GM04503 (cell line): ENCODE data around the gene TMEM141.
"Not testable (repeated sequence)": the region's sequence is repeated elsewhere in the genome, so short reads cannot be mapped to it uniquely, and the experiment has no call there.

ENCODE experiments used
- DNase-seq: peaks from one replicate; pipeline ENCODE4 v3.0.0-alpha.2; 2012; ENCODE audit warnings: low read depth

The TMEM141 gene

DNA sequence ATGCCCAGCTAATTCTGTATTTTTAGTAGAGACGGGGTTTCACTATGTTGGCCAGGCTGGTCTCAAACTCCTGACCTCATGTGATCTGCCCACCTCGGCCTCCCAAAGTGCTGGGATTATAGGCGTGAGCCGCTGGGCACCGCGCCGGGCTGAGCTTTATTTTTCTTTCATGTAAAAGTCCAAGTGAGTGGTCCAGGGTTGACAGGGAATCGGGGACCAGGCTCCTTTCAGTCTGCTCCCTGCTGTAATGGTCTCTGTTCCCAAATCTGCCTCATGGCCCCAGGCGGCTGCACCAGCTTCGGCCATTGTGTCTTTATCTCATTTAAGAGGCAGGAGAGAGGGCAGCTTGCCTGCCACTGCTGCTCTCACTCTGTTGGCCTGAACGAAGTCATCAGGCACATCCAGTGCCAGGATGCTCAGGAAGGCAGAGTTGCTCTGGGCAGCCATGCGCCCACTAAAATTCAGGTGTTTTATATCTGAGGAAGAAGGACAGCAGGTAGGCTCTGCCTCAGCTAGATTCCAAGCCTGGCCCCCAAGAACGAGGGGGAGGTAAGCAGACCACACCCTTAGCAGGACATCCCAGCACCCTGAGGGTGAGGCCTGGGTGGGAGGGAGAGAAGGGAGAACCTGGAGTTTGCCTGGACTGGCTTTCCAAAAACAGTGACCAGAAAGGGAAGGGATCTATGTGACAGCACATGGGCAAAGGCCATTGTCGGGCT lies 3.3 kb downstream of the TMEM141 start:
- DNase-seq: no peak

DNA sequence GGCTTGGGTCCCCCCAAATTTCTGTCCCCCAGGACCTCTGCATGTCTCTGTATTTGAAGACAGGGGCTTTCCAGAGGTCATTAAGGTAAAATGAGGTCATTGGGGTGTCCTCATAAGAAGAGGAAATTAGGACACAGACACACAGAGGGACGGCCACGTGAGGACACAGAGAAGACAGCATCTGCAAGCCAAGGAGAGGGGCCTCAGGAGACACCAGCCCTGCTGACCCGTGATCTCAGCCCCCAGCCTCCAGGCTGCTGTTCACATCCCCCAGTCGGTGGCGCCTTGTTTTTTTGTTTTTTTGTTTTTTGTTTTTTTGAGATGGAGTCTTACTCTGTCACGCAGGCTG lies 3.8 kb downstream of the TMEM141 start:
- DNase-seq: no peak

DNA sequence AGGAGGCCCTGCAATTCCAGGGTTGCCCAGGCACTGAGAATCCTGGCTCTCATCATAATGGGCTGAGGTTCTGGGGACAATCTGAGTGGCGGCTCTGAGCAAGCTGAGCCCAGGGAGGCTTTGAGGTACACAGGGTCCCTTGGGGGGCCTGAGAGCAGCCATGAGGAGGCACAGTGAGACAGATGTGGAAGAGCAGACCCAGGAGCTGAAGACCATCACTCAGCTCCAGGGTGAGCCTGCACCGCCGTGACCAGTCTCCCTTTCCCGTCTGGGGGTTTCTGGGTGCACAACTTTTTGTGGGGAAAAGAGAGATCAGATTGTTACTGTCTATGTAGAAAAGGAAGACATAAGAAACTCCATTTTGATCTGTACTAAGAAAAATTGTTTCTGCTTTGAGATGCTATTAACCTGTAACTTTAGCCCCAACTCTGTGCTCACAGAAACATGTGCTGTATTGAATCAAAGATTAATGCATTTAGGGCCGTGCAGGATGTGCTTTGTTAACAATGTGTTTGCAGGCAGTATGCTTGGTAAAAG lies 5.2 kb downstream of the TMEM141 start, which contains the start of gene CCDC183:
Gene CCDC183 (plus strand): TSS at position 101 of the 537 bp plus-strand sequence. CDS start 60 bp downstream, at position 161.
- no peak for DNase-seq

DNA sequence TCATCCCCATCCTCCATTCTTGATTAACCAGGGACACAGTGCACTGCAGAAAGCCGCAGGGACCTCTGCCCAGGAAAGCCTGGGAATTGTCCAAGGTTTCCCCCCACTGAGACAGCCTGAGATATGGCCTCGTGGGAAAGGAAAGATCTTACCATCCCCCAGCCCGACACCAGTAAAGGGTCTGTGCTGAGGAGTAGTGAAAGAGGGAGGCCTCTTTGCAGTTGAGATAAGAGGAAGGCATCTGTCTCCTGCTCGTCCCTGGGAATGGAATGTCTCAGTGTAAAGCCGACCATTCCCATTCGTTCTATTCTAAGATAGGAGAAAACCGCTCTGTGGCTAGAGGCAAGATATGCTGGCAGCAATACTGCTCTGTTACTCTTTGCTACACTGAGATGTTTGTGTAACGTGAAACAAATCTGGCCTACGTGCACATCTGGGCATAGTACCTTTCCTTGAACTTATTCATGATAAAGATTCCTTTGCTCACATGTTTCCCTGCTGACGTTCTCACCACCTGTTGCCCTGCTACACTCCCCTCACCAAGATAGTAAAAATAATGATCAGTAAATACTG lies 5.7 kb downstream of the TMEM141 start:
- DNase-seq: not testable (repeated sequence)

DNA sequence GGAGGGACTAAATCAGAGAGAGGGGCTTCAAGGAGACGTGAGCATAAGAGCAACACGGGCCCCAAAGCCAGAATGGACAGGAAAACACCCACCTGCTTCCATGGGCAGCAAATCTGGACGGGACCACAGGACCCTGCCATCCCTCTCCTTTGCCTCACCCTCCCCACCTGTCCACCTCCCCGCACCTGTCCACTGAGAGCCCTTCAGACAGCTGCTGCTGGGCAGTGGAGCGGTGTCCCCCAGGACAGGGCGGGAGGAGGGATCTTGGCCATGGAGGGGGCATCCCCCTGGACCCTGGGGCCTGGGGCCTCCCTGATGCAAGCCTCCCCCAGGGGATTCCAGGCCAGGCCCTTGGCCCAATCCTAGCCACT lies 7.5 kb downstream of the TMEM141 start:
- no peak for DNase-seq

DNA sequence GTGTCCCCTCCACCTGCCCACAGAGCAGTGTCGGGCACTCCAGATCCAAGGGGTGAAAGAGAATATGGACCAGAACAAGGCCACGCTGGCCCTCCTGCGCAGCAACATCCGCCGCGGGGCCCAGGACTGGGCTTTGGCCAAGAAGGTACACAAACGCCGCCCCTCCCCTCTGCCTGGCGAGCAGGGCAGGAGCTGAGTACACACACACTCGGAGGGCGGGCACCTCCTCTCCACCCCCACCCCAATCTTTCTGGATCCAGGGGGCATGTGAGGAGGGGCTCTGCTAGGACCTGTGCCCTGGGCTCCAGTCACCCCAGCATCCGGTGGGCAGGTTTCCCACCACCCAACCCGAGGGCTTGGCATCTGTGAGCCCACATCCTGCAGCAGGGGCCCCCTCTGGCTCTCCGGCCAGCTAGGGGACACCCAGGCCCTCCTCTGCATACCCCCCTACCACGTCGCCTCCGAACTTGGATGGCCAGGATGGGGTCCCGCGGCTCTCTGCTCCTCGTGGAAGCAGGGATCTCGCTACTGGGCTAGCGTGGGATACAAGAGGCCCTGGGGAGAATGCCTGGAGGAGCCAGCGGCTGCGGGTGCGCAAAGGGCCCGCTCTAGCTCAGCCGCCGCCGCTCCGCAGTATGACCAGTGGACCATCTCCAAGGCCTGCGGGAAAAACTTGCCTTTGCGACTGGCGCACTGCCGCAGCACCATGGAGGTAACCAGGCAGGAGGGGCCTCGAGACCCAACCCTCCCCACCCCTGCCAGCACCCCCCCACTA lies 8.1 kb downstream of the TMEM141 start:
- no peak for DNase-seq

DNA sequence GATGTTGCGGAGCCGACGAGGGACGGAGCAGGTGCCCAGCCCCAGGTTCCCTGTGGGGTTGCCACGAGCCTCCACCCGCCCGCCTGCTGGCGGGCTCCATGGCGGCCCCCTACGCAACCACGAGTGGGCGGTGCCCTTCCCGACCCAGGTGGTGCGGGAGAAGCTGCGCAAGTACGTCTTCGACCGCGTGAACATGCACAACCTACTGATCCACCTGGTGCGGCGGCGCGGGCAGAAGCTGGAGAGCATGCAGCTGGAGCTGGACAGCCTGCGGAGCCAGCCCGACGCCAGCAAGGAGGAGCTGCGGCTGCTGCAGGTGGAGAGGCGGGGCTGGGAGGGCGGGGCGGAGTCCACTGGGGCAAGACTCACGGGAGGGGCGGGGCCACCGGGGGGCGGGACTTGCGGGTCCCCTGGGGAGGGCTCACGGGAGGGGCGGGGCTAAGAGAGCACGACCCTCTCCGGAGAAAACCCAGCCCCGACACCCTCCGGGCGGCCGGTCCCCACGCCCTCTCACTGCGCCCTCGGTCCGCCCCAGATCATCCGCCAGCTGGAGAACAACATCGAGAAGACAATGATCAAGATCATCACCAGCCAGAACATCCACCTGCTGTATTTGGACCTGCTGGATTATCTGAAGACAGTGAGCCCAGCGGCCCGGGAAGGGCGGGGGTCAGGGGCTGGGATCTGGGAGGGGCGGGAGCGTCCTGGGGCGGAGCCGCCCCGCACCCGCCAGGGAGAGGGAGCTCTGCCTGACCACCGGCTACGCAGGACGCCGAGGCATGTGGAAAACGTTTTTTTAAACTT lies 8.9 kb downstream of the TMEM141 start:
- DNase-seq: no peak

DNA sequence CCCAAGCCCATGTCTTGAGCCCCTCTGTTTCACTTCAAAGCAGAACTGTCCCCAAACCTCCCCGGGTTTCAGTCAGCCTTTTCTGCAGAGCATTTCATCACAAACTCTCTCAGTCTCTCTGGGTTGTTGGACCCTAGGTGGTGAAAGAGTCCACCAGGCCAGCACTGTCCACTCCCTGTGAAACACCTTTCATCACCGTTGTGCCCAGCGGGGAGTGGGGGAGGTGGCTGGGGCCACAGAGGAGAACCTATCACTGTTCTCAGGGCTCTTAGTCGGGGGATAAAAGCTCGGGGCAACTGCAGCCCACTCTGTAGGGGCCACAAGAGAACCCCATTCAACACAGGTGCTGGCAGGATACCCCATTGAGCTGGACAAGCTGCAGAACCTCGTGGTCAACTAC lies 11.2 kb downstream of the TMEM141 start:
- DNase-seq: no peak

DNA sequence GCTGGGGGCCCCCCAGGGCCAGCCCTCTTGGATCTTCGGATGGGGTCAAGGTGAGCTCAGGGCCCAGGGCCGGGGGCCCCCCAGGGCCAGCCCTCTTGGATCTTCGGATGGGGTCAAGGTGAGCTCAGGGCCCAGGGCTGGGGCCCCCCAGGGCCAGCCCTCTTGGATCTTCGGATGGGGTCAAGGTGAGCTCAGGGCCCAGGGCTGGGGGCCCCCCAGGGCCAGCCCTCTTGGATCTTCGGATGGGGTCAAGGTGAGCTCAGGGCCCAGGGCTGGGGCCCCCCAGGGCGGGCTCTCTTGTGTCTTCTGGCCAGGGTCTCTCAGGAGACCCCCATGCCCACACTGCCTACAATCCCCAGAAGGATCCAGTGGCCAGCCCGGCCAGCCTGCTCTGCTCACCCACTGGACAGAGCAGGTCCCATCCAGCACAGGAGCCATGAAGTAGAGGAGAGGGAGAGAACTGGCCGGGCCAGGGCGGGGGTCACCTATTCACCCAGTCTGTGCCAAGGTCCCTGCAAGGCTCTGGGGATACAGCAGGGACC lies 11.9 kb downstream of the TMEM141 start:
- DNase-seq: not testable (repeated sequence)

DNA sequence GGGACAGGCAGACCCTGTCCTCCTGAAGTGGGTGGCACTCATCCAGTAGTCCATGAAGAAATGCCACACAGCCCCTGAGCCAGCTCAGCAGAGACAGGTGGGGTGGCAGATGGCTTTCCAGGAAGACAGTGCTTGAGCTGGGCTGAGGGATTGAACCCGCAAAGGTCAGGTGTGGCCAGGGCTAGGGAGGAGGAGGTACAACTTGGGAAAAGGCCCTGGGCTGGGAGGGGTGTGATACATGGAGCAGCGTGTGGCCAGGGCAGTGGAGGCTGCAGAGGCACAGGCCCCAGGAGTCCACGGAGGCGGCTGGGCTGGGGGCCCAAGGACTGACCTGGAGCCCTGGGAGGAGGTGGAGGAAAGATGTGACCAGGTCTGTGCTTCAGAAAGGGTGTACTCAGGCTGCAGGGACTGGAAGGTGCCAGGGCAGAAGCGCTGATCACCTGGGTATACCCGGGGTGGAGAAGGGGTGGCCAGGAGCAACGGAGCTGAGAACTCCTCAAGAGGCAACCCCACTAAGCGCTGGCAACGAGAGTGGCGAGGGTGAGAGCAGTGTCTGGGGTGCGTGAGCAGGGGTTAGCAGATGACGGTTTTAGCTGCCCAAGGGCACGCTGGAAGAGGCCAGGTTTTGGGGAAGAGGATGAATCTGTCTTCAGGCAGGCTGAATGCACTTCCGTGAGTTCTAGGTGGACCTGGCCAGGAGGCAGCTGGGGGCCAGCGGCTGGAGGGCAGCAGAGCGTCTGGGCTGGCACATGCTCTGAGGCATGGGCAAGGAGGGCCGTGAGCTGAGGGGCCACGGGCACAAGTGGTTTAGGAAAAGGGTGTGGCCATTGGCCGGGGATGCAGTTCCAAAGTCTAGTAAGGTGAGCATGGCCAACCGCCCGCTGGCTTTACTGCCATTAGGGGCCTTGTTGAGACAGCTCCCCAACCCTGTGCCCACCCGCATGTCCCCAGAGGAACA lies 12.7 kb downstream of the TMEM141 start:
- no peak for DNase-seq

DNA sequence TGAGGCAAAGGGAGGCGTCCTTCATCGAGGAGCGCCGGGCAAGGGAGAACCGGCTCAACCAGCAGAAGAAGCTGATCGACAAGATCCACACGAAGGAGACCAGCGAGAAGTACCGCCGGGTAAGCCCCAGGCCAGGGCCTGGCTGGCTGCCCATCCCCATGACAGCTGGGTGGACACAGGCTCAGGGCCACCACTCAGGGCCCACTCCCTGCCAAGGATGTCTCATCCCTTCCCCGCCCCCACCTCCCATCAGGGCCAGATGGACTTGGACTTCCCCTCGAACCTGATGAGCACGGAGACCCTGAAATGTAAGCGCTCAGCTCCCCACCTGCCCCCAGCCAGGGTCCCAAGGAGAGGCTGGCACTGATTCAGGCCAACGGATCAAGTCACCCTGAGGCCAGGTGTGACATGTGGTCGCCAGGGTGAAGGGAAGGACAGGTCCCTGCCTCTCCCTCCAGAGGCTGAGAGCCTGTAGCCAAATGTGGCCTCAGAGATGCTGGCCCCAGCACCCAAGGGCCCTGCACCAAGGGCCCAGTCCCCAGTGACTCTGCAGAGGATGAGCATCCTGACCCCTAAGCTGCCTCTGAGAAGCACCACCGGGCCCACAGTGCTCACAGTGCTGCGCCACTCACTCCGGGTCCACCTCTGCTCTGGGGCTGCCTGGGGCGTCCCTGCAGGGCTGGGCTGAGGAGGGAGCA lies 13.5 kb downstream of the TMEM141 start:
- no peak for DNase-seq

DNA sequence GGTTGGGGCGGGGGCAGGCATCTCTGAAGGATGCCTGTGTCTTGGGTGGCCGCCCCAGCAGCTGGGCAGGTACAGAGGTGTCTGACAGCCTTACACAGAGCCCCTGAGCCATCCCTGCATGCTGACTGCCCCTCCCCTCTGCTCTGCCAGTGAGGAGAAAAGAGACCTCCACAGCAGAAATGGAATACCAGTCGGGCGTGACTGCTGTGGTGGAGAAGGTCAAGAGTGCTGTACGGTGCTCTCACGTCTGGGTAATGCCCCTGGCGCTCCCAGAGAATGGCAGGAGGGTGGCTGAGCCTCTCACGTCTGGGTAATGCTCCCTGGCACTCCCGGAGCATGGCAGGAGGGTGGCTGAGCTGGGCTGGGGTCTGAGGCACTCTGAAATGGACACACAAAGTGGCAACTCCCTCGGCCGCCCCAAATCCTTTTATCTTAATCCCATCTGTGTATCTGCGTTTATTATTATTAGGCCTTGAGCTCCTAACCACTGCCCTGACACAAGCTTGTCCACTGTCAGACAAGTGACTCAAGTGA lies 14.1 kb downstream of the TMEM141 start:
- DNase-seq: no peak

DNA sequence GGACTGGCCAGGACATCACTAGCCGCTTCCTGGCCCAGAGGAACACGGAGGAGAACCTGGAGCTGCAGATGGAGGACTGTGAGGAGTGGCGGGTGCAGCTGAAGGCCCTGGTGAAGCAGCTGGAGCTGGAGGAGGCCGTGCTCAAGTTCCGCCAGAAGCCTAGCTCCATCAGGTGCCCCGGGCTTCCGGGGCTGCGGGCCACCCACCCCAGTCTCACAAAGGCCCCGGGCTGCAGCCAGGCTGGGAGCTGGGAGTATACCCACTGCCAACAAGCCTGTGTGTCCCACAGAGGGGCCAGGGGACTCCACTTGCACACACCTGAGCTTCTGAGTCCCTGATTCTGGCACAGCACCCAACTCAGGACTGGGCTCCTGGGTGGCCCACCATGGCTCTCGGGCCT lies 14.9 kb downstream of the TMEM141 start:
- DNase-seq: no peak

DNA sequence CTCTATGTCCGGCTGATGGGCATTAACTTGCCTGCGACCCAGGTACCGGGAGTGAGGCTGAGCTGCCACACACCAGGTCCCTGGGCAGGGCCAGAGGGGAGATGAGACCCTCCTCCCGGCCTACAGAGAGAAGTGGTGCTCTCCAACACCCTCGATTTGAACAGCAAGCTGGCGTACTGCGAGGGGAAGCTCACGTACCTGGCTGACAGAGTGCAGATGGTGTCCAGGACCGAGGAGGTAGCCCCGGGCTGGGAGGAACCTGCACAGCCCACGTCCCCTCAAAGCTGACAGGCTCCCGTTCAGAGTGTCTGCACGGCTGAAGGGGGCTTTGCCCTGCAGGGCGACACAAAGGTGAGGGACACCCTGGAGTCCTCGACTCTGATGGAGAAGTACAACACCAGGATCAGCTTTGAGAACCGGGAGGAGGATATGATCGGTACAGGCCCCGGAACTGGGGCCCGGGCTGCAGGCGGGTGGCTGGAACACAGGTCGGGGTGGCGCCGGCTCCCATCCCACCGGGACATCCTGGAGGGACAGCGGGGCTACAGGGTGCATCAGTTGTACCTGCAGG lies 15.6 kb downstream of the TMEM141 start:
- no peak for DNase-seq

DNA sequence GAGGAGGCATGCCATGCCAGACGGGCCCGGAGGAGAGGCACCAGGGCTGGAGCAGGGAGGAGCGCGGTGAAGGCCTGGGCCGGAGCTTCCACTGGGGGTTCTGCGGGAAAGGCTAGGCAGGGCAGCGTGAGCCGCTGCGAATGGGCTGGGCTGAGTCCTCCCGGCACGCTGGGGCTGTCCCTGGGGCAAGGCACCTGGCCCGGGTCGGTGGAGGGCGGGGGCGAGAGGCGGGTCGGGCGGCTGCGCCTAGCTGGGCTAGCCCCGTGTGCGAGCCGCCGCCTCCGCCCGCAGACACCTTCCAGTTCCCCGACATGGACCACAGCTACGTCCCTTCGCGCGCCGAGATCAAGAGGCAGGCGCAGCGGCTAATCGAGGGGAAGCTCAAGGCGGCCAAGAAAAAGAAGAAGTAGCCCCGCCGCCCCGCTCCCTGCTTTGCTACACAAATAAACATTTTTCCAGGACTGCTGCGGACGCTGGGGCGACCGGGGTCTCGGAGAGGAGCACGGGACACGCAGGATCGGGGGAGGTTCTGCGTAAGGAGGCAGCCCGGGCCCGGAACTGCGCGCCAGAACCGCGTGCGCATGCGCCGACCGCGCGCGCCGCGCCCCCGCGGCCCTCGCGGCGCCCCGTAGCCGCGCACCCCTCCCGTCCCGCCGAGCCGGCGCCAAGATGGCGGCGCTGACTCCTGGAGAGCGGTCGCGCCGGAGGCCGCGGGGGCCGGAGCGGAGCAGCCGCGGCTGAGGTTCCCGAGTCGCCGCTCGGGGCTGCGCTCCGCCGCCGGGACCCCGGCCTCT lies 16.3 kb downstream of the TMEM141 start, which contains the start of gene RABL6:
Gene RABL6 (plus strand): TSS at position 668 of the 794 bp plus-strand sequence. CDS start 249 bp downstream, outside the sequence.
- DNase-seq: no peak

DNA sequence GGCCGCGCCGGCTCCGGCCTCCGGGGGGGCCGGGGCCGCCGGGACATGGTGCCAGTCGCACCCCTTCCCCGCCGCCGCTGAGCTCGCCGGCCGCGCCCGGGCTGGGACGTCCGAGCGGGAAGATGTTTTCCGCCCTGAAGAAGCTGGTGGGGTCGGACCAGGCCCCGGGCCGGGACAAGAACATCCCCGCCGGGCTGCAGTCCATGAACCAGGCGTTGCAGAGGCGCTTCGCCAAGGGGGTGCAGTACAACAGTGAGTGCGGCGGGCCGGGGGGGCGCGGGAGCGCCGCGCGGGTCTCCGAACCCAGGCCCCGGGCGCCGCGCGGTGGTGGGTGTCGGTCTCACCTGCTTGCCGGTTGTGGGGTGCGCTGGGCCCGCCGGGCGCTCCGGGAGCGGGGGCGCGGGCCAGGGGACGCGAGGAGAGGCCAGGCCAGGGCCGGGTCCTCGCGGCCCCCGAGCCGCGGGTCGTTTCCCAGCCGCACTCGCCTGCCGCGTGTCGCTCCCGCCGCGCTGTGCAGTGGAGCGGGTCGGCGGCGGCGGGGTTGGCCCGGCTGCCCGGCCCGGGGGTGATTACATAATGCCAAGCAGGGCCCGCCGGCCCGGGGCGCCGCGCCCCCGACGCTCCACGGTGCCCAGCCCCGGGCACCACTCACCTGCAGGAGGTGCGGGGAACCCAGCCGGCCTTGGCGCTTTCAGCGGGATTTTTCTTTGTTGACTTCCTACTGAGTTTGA lies 17.1 kb downstream of the TMEM141 start:
- DNase-seq: no peak

DNA sequence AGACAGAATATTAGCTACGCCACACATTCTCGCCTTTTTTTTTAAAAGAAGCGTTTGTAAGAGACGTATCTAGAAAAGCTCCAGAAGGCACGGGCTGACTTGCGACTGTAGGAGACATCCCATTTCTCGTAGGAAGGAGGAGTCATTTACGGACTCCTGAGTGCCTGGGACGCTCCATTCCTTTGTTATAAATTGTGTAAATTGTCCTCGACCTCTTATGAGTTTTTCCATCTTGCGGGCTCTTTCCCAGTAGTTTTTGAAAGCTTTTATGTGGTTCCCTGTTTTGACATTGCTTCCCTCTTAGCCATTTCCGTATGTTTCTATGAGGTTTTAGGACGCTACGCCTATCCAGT lies 17.6 kb downstream of the TMEM141 start:
- DNase-seq: no peak
